Loucy (cell line): ENCODE measurements around the gene FAM47B.

Source experiments
- H2AFZ ChIP-seq: fragments of 200-600 bp; sonication (generic); 2 replicates; pipeline ENCODE4 v1.6.0; 2016; ENCODE audit warnings: antibody characterized with exemption, mild to moderate bottlenecking, low read length, moderate library complexity
- H3F3A ChIP-seq: fragments of 200-600 bp; 2 replicates; pipeline ENCODE4 v1.6.0; 2016; ENCODE audit warnings: antibody characterized with exemption, low read depth, mild to moderate bottlenecking
- H3K27me3 ChIP-seq: fragments of 200-600 bp; sonication (generic); 2 replicates; pipeline ENCODE4 v1.6.1; 2014; ENCODE audit warnings: low read length, mild to moderate bottlenecking; ENCODE audit not compliant: insufficient read depth, poor library complexity, severe bottlenecking
- H3K36me3 ChIP-seq: fragments of 200-600 bp; sonication (generic); 2 replicates; pipeline ENCODE4 v1.6.1; 2016; ENCODE audit warnings: low read length; ENCODE audit not compliant: insufficient read depth
- H3K4me1 ChIP-seq: fragments of 200-600 bp; sonication (generic); 2 replicates; pipeline ENCODE4 v1.5.1; 2014; ENCODE audit warnings: low read length, mild to moderate bottlenecking; ENCODE audit not compliant: insufficient read depth, poor library complexity, severe bottlenecking
- H3K4me2 ChIP-seq: fragments of 200-600 bp; sonication (generic); 2 replicates; pipeline ENCODE4 v1.6.0; 2014; ENCODE audit warnings: antibody characterized with exemption, low read length, low read depth, mild to moderate bottlenecking; ENCODE audit not compliant: poor library complexity, severe bottlenecking
- H3K4me3 ChIP-seq: fragments of 200-600 bp; sonication (generic); 2 replicates; pipeline ENCODE4 v1.5.1; 2014; ENCODE audit warnings: low read length, mild to moderate bottlenecking, mixed read lengths; ENCODE audit not compliant: poor library complexity, severe bottlenecking
- H3K79me2 ChIP-seq: fragments of 200-600 bp; sonication (generic); 2 replicates; pipeline ENCODE4 v1.6.1; 2014; ENCODE audit warnings: low read length; ENCODE audit not compliant: insufficient read depth
- H3K9ac ChIP-seq: fragments of 200-600 bp; sonication (generic); 2 replicates; pipeline ENCODE4 v1.6.0; 2014; ENCODE audit warnings: mild to moderate bottlenecking, low read depth, low read length, moderate library complexity; ENCODE audit not compliant: poor library complexity, severe bottlenecking
- H3K9me2 ChIP-seq: fragments of 200-600 bp; sonication (generic); replicated peaks from 2 replicates; pipeline ENCODE4 v1.6.1; 2016; ENCODE audit warnings: low read depth, low read length, mixed read lengths
- H3K9me3 ChIP-seq: fragments of 200-600 bp; sonication (generic); 2 replicates; pipeline ENCODE4 v1.6.1; 2014; ENCODE audit warnings: mild to moderate bottlenecking, antibody characterized with exemption, low read length, low read depth; ENCODE audit not compliant: insufficient read depth
- H4K20me1 ChIP-seq: fragments of 200-600 bp; sonication (generic); 2 replicates; pipeline ENCODE4 v1.6.0; 2014; ENCODE audit warnings: antibody characterized with exemption, low read length, mild to moderate bottlenecking; ENCODE audit not compliant: insufficient read depth, poor library complexity, severe bottlenecking
- CTCF ChIP-seq: fragments of 200-600 bp; sonication (generic); conservative IDR thresholded peaks from 2 replicates; pipeline ENCODE4 v1.5.1; 2014; ENCODE audit warnings: mild to moderate bottlenecking, antibody characterized with exemption, low read length
- EZH2phosphoT487 ChIP-seq: fragments of 200-600 bp; IDR thresholded peaks from 2 replicates; pipeline ENCODE4 v1.6.1; 2018; ENCODE audit warnings: antibody characterized with exemption, mild to moderate bottlenecking, moderate library complexity, borderline replicate concordance

FAM47B gene

GRCh38 chrX:34978171-34978570 is 35.6 kb downstream of the FAM47B start:
- Histone ChIP-seq H4K20me1 (no peaks in the 10 kb centered on the region), H3K27me3 (no peaks in the 10 kb centered on the region), H3K4me2 (no peak overlapping the region), H3K79me2 (no peaks in the 10 kb centered on the region), H2AFZ (no peak overlapping the region), H3K9me2 (no peaks in the 10 kb centered on the region), H3K4me1 (no peaks in the 10 kb centered on the region), H3F3A (no peaks in the 10 kb centered on the region), H3K4me3 (no peak overlapping the region), H3K9ac (no peak overlapping the region), H3K36me3 (no peaks in the 10 kb centered on the region), H3K9me3 (no peaks in the 10 kb centered on the region)
- no peak for TF ChIP-seq CTCF
- no peak for TF ChIP-seq EZH2phosphoT487

GRCh38 chrX:34987646-34988045 is 45.0 kb downstream of the FAM47B start:
- TF ChIP-seq EZH2phosphoT487 (no peak), CTCF (no peak)
- no peaks in the 10 kb centered on the region for H4K20me1 ChIP-seq
- H3K4me3 ChIP-seq: no peak overlapping the region
- no peaks in the 10 kb centered on the region for H3K79me2 ChIP-seq
- no peak overlapping the region for H3K4me2 ChIP-seq
- H3K36me3 ChIP-seq: no peaks in the 10 kb centered on the region
- no peaks in the 10 kb centered on the region for H3F3A ChIP-seq
- no peaks in the 10 kb centered on the region for H3K4me1 ChIP-seq
- no peak overlapping the region for H3K9ac ChIP-seq
- H3K27me3 ChIP-seq: no peaks in the 10 kb centered on the region
- H3K9me2 ChIP-seq: no peaks in the 10 kb centered on the region
- no peak overlapping the region for H2AFZ ChIP-seq
- H3K9me3 ChIP-seq: no peaks in the 10 kb centered on the region
